Kidney epithelial cell (primary cell): ENCODE data around the gene PFKFB2. TPM values are rescaled to one million over a fixed set of nuclear protein-coding genes. Genes with fewer than 3 reads are reported as not detected.
A peak's percentile ranks its signal among the peaks of the same experiment; 100 is the strongest.

Experiments used
- DNase-seq: peaks from one replicate; pipeline ENCODE4 v3.0.0-alpha.2; 2010; ENCODE audit warnings: low read depth
- H3K27me3 ChIP-seq: 2 replicates; pipeline ENCODE4 v1.6.0; 2011; ENCODE audit warnings: low read length; ENCODE audit not compliant: control insufficient read depth, insufficient read depth
- H3K36me3 ChIP-seq: 2 replicates; pipeline ENCODE4 v1.5.1; 2011; ENCODE audit warnings: low read length; ENCODE audit not compliant: control insufficient read depth, insufficient read depth
- H3K4me3 ChIP-seq: 2 replicates; pipeline ENCODE4 v1.5.1; 2011; ENCODE audit warnings: low read depth, mild to moderate bottlenecking, control low read depth, low read length
- CTCF ChIP-seq: IDR thresholded peaks from 2 replicates; pipeline ENCODE4 v1.5.1; 2011; ENCODE audit warnings: mild to moderate bottlenecking, moderate library complexity, low read length, control low read depth, inconsistent platforms; ENCODE audit not compliant: insufficient read depth, poor library complexity, severe bottlenecking
- total RNA-seq: library from RNA; depleted of rRNA; stranded (reverse); fragments of >200 nt; gene quantifications from 2 replicates; pipeline ENCODE4 v1.2.3, GENCODE V29; 2015

Gene PFKFB2
- total RNA-seq, 1 donor from 2014 or later: 15.5 TPM

DNA sequence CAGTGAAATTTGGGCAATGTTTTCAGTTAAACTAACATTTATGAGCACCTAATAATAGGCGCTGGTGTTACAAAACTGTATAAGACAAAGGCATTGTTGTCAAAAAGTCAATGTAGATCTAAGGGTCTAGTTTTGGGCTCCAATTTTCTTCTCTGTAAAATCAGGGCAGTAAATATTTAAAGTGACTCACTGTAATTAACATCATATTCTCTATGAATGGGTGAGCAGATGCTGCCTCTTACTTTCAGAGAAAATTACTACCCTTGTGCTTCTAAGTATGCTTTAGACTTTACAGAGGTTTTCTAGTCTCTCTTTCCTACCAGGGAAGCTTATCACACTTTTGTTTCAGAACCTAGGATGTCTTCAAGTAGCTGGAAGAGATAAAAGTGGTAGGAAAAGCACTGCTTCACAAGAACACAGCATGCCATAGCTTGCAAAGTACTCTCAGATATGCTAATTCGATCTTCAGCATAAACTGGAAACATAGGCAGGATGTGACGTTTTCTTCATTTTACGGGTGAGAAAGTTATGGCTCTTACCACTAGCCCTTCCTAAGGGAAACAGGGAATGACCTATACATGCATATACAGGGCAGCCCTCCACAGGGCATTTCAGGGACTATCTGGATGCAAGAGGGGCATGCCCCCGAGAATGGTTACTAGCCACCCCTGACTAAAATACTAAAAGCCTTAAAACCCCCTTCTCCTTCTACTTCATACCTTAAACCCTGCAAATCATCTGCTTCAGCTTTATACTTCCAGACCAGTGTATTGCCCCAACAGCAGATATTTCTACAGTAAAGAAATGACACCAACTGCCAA is 23.2 kb upstream of the PFKFB2 start:
- no peaks in the 10 kb centered on the region for H3K36me3 ChIP-seq
- DNase-seq: no peak
- H3K4me3 ChIP-seq: no peak overlapping the region
- no peak for TF ChIP-seq CTCF
- H3K27me3 ChIP-seq: no peaks in the 10 kb centered on the region

- Histone ChIP-seq H3K4me3 (no peak overlapping the region), H3K36me3 (no peaks in the 10 kb centered on the region), H3K27me3 (no peaks in the 10 kb centered on the region)
- DNase-seq: no peak
- no peak for TF ChIP-seq CTCF
Observed at GRCh38 chr1:207030522-207031009, 22.5 kb upstream of the PFKFB2 start.

DNA sequence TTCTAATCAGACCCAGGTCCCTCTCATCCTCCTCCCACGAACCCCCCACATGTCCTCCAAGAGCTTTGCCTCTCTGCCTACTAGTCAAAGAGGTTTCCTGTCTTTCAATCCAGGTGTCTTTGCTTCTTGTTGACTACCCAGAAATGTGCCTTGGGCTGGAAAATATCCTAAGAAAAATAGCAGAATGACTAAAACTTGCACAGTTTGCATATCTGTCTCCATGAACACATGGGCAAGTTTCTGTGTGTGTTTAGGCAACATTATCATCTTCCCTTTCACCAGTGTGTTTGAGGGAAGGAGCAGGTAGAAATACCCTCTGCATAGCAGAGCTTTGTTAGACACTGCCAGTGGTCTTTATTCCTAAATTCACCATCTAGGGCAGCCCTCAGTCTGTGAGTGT is 22.1 kb upstream of the PFKFB2 start:
- no peak for TF ChIP-seq CTCF
- DNase-seq: no peak
- peak overlapping the region; percentile 12 for H3K4me3 ChIP-seq
- H3K27me3 ChIP-seq: no peaks in the 10 kb centered on the region
- no peaks in the 10 kb centered on the region for H3K36me3 ChIP-seq

- Histone ChIP-seq H3K36me3 (no peaks in the 10 kb centered on the region), H3K27me3 (no peaks in the 10 kb centered on the region), H3K4me3 (peak overlapping the region; percentile 12)
- no peak for TF ChIP-seq CTCF
- no peak for DNase-seq
Observed at GRCh38 chr1:207031632-207032264, 21.3 kb upstream of the PFKFB2 start.

DNA sequence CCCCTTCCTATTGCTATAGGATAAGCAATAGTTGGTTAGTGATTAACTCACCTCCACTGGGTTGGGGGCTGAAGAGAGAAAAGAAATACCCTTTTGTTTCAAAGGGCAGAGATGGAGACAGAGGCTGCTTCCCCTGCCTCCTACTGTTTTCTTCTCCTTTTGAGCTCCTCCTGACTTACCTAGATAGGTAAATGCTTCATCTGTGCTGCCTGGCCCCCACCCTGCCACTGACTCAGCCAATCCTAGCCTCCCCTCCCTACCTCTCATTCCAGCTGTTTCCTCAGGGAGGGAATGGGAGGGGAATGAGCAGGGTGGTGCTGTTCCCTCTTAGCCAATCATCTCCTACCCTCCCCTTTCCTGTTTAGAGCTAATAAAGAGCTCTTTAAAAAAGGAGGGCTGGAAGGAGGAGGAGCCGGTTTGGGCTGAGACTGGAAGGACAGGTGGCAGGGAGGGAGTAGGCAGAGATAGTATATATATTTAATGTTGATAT is 20.5 kb upstream of the PFKFB2 start, which contains the start of gene C1orf116:
Gene C1orf116, minus strand, starts transcription at position 229 of the 490 bp plus-strand sequence. CDS start 5,158 bp downstream, outside the sequence.
- DNase-seq: no peak
- TF ChIP-seq CTCF: no peak
- Histone ChIP-seq H3K36me3 (no peaks in the 10 kb centered on the region), H3K27me3 (no peaks in the 10 kb centered on the region), H3K4me3 (peak within 1 kb of the TSS; percentile 20)
